AG10803 (cell line): Measurements from ENCODE around the gene SMPD1.

Experiments used
- DNase-seq: peaks from one replicate; pipeline ENCODE4 v3.0.0; 2010; ENCODE audit warnings: low read depth
- H3K4me3 ChIP-seq: 2 replicates; pipeline ENCODE4 v1.5.1; 2011; ENCODE audit warnings: mild to moderate bottlenecking, low read length, control low read depth
- TF ChIP-seq, protein P1 (sequence below): conservative IDR thresholded peaks from 2 replicates; pipeline ENCODE4 v1.5.1; 2011; ENCODE audit warnings: mild to moderate bottlenecking, low read length, control low read depth, inconsistent platforms

The SMPD1 gene

DNA sequence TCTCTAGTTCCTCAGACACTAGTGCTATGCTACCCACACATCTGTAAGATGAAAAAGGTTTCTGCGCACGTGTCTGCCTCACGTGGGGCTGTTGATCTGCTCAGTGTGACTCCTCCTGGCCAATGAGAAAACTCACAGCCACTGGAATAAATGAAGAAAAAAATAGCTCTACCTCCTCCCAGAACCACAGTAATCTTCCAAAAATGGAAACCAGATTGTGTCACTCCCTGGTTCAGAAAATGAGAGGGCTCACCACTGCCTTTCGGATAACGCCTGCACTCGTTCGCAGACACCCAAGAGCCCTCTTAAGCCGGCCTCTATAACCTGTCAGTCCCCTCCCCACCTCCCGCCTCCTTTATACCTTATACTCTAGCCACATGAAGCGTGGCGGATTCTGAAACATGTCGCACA is 23.5 kb downstream of the SMPD1 start:
- peak; percentile 48 for DNase-seq
- H3K4me3 ChIP-seq, result no peak overlapping the region
- TF ChIP-seq, protein P1, sequence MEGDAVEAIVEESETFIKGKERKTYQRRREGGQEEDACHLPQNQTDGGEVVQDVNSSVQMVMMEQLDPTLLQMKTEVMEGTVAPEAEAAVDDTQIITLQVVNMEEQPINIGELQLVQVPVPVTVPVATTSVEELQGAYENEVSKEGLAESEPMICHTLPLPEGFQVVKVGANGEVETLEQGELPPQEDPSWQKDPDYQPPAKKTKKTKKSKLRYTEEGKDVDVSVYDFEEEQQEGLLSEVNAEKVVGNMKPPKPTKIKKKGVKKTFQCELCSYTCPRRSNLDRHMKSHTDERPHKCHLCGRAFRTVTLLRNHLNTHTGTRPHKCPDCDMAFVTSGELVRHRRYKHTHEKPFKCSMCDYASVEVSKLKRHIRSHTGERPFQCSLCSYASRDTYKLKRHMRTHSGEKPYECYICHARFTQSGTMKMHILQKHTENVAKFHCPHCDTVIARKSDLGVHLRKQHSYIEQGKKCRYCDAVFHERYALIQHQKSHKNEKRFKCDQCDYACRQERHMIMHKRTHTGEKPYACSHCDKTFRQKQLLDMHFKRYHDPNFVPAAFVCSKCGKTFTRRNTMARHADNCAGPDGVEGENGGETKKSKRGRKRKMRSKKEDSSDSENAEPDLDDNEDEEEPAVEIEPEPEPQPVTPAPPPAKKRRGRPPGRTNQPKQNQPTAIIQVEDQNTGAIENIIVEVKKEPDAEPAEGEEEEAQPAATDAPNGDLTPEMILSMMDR, result no peak

DNA sequence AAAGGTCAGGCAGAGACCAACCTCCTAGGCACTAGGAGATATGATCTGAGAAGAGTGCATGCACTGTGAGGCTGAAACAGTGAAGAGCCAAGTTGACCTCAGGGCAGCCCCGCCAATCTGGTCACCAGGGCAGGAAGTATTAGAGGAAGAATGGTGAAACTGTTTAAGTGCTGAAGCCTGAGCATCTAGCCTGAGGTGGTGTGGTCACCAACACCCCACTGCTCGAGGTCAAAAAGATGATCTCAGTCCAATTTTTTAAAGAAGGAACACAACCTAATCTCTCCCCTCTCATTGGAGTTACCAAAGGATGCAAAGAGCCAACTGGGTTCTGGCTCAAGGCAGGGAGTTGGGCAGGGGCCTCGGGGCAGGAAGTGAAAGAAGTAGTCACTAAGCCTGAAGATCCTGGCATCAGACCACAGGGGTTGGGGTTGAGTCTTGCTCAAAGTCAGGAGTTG is 24.6 kb downstream of the SMPD1 start:
- no peak overlapping the region for H3K4me3 ChIP-seq
- DNase-seq, result no peak

DNA sequence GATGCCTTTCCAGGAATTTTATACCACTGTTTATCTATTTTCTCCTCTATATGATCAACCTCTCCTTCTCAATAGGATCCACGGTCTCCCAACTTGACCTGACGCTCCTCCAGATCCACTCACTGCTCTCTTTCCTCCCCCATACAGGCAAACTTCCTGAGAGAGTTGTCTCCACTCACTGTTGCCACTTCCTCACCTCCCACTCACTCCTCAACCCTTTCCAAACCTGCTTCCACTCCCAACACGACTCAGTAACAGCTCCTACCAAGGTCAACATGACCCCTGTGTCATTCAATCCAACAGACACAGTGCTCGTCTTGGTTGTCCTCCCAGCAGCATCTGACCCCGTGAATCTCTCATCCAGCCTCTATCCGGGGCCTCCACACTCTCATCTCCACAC is 25.5 kb downstream of the SMPD1 start:
- TF ChIP-seq, protein P1, result no peak
- DNase-seq, result no peak
- no peak overlapping the region for H3K4me3 ChIP-seq

More for the DNA sequence above, 24.6 kb downstream of the SMPD1 start:
- TF ChIP-seq, protein P1, result no peak

DNA sequence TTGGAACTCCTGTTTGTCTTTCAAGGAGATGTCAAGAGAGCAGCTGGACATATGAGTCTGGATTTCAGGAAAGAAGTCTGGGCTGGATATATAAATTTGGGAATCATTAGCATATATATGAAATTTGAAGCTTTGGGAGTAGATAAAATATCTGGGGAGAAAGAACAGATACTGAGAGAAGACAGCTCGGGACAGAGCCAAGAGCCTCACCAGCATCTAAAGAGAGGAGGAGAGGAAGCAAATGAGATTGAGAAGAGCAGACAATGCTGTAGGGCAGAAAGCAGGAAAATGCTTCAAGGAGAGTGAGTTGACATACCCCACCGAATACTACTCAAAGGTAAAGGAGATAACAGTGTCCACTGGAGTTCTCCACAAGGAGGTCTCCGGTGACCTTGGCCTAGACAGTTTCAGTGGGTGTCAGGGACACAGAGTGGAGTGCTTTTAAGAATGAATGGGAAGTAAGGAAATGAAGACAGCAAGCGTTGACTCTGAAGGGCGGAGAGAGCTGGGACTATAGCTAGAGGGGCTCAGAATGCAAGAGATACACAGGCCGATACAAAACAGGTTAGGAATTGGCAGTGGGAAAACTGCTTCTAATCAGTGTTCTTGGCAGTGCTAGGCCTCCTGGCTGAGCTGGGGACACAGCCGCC is 27.8 kb downstream of the SMPD1 start:
- TF ChIP-seq, protein P1, result no peak
- no peak for DNase-seq
- peak overlapping the region; percentile 77 for H3K4me3 ChIP-seq

DNA sequence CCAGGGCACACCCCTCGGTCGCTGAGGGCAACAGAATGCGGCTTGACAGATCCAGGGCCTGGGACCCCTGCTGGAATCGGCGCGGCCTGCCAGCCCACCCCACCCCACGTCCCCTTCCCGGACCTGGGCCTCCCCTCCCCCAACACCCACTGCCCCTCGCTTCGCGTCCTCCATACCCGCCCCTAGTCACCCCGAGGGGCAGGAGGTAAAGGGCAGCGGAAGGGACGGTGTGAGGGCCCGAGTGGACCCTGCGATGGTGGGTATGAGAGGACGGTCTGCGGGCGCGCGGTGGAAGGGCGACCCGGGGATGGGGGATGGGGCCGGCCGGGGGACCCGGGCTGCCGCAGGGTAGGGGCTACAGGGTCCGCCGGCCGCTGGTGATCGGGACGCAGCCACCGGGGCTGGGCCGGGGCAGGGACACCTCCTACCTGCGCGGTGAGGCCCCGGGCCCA is 28.3 kb downstream of the SMPD1 start:
- DNase-seq, result no peak
- TF ChIP-seq, protein P1, result no peak
- peak overlapping the region; percentile 77 for H3K4me3 ChIP-seq

DNA sequence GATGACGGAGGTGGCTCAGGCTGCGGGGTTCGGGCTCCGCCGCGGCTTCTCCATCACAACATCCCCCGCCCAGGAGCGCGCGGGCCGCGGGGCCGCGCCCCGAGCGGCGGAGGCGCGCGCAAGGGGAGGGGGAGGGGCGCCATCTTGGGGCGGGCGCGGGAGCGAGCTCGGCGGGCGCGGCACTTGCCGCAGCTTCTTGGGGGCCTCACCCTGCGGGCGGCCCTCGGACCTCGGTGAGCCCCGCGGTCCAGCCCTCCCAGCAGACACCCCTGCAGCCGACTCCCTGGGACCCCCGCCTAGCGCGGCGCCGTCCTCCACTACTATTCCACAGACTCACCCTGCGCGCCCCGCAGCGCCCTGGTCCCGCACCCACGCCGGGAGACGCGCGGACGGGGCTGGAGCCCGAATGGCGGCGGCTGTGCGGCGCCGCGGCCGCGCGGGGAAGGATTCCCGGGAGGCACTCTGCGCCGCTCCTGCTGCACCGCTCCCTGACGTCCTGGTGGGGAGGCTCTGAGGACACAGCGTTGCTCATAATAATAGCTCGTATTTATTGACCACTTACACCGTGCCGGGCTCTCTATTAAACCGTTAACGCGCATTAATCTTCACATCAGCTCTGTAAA is 28.8 kb downstream of the SMPD1 start, which contains the start of gene APBB1:
TSS of gene APBB1 (minus strand) at position 86 of the 623 bp plus-strand sequence. CDS start 7,747 bp downstream, outside the sequence.
- peak within 1 kb of the TSS; percentile 77 for H3K4me3 ChIP-seq
- TF ChIP-seq, protein P1, result peak; percentile 29
- DNase-seq, result peak; percentile 48

DNA sequence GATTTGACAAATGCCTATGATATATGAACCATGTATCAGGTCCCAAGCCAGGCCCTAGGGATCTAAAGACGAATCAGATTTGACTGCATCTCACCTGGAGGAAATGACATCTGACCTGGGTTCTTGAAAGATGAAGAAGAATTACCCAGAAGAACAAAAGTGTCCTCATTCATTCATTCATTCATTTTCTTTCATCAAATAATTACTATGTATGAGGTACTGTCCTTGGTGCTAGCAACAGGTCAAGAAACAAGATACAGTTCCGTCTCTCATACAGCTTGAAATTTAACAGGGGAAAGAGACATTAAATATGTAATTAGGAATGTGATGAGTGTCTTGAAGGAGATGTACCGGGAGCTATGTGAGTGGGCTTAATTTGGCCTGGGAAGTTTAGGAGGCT is 30.4 kb downstream of the SMPD1 start:
- H3K4me3 ChIP-seq, result no peak overlapping the region
- DNase-seq, result no peak
- TF ChIP-seq, protein P1, result no peak
